Fibroblast of lung (primary cell): ENCODE data around the gene DKC1. TPM values are rescaled to one million over a fixed set of nuclear protein-coding genes. Genes with fewer than 3 reads are reported as not detected.
"Not testable (repeated sequence)": the region's sequence is repeated elsewhere in the genome, so short reads cannot be mapped to it uniquely, and the experiment has no call there.

Experiments
- DNase-seq, 2 donors: peaks; one replicate each; pipeline versions ENCODE4 v3.0.0 to v3.0.0-alpha.2; 2010; ENCODE audit warnings: low read depth in 2 of 2
- H2AFZ ChIP-seq: 2 replicates; pipeline ENCODE4 v1.5.1; 2012; ENCODE audit warnings: low read length, control low read depth, inconsistent platforms
- H3K27ac ChIP-seq: 2 replicates; pipeline ENCODE4 v1.5.1; 2011; ENCODE audit warnings: low read length, control low read depth; ENCODE audit not compliant: insufficient read depth
- H3K27me3 ChIP-seq: 2 replicates; pipeline ENCODE4 v1.5.1; 2011; ENCODE audit warnings: mild to moderate bottlenecking, low read length; ENCODE audit not compliant: control insufficient read depth, insufficient read depth
- H3K36me3 ChIP-seq: 2 replicates; pipeline ENCODE4 v1.5.1; 2011; ENCODE audit warnings: low read length; ENCODE audit not compliant: control insufficient read depth, insufficient read depth
- H3K4me1 ChIP-seq: 2 replicates; pipeline ENCODE4 v1.5.1; 2011; ENCODE audit warnings: low read length; ENCODE audit not compliant: control insufficient read depth, insufficient read depth; ENCODE audit errors: extremely low read depth
- H3K4me2 ChIP-seq: 2 replicates; pipeline ENCODE4 v1.5.1; 2011; ENCODE audit warnings: low read length, control low read depth; ENCODE audit not compliant: insufficient read depth; ENCODE audit errors: extremely low read depth
- H3K4me3 ChIP-seq, 4 experiments: fragments of 200-600 bp in 1 of 4; sonication (generic) in 1 of 4; replicated peaks in 1 of 4; 2 replicates each; pipeline ENCODE4 v1.5.1; 2011 to 2016; ENCODE audit warnings: low read length in 4 of 4, low read depth in 3 of 4, mild to moderate bottlenecking in 3 of 4, control low read depth in 2 of 4, inconsistent platforms in 1 of 4, mixed read lengths in 1 of 4; ENCODE audit not compliant: insufficient read depth in 1 of 4; ENCODE audit errors: control extremely low read depth in 1 of 4
- H3K79me2 ChIP-seq: 2 replicates; pipeline ENCODE4 v1.5.1; 2012; ENCODE audit warnings: mild to moderate bottlenecking, low read length, inconsistent platforms; ENCODE audit not compliant: control insufficient read depth, insufficient read depth
- H3K9ac ChIP-seq: 2 replicates; pipeline ENCODE4 v1.5.1; 2011; ENCODE audit warnings: mild to moderate bottlenecking, low read length, control low read depth; ENCODE audit not compliant: insufficient read depth
- H3K9me3 ChIP-seq: 2 replicates; pipeline ENCODE4 v1.5.1; 2012; ENCODE audit warnings: low read depth, low read length; ENCODE audit not compliant: control insufficient read depth, insufficient read depth
- H4K20me1 ChIP-seq: 2 replicates; pipeline ENCODE4 v1.5.1; 2011; ENCODE audit warnings: low read length; ENCODE audit not compliant: control insufficient read depth, insufficient read depth; ENCODE audit errors: extremely low read depth
- CTCF ChIP-seq, 2 donors: IDR thresholded peaks in 1 of 2; conservative IDR thresholded peaks in 1 of 2; 1 replicate in 1 of 2; 2 replicates in 1 of 2; pipeline ENCODE4 v1.5.1; 2011 to 2012; ENCODE audit warnings: low read length in 2 of 2, control low read depth in 1 of 2, inconsistent platforms in 1 of 2, low read depth in 1 of 2, mild to moderate bottlenecking in 1 of 2
- EZH2 ChIP-seq: IDR thresholded peaks from 2 replicates; pipeline ENCODE4 v1.5.1; 2012; ENCODE audit warnings: low read length, control low read depth, mild to moderate bottlenecking; ENCODE audit errors: missing control alignments
- polyA plus RNA-seq, 2 donors: library from polyadenylated mRNA; depleted of rRNA in 1 of 2; stranded (reverse) in 1 of 2; unstranded in 1 of 2; fragments of >200 nt; gene quantifications; 2 replicates each; pipeline ENCODE4 v1.2.1, GENCODE V29; 2011 to 2012; ENCODE audit warnings: missing spikeins in 1 of 2
- total RNA-seq: library from RNA; depleted of rRNA; stranded (reverse); fragments of >200 nt; gene quantifications from 2 replicates; pipeline ENCODE4 v1.2.1, GENCODE V29; 2014

Gene DKC1
- total and polyA plus RNA-seq, 2 donors (not counting 1 experiment from before 2014, with no cell fraction given): 30.2 to 42.4 TPM

GRCh38 chrX:154812341-154813101 lies 49.9 kb downstream of the DKC1 start:
- H3K4me3 ChIP-seq: no peak overlapping the region

GRCh38 chrX:154813801-154814200 lies 51.1 kb downstream of the DKC1 start:
- no peak overlapping the region for H2AFZ ChIP-seq
- no peak overlapping the region for H3K4me3 ChIP-seq
- H3K36me3 ChIP-seq: no peaks in the 10 kb centered on the region
- H3K27ac ChIP-seq: no peak overlapping the region
- H3K79me2 ChIP-seq: no peaks in the 10 kb centered on the region
- no peak overlapping the region for H3K9ac ChIP-seq
- H3K4me2 ChIP-seq: no peak overlapping the region
- no peak for TF ChIP-seq CTCF (conservative IDR thresholded peaks at IDR 0.05 in 1 of 2, IDR thresholded peaks at IDR 0.05 in 1 of 2; ENCODE audit: low read depth in 1 of 2, low read length in 2 of 2)
- no peak for TF ChIP-seq EZH2
- H3K27me3 ChIP-seq: no peaks in the 10 kb centered on the region
- H3K4me1 ChIP-seq: no peaks in the 10 kb centered on the region
- H4K20me1 ChIP-seq: no peaks in the 10 kb centered on the region
- H3K9me3 ChIP-seq: no peaks in the 10 kb centered on the region
- no peak for DNase-seq

More at GRCh38 chrX:154812341-154813101, 49.9 kb downstream of the DKC1 start:
- H3K27me3 ChIP-seq: no peaks in the 10 kb centered on the region
- no peak overlapping the region for H3K9ac ChIP-seq
- DNase-seq: no peak
- no peak overlapping the region for H3K27ac ChIP-seq
- H3K9me3 ChIP-seq: no peaks in the 10 kb centered on the region
- no peaks in the 10 kb centered on the region for H3K36me3 ChIP-seq
- H4K20me1 ChIP-seq: no peaks in the 10 kb centered on the region
- no peak for TF ChIP-seq CTCF (conservative IDR thresholded peaks at IDR 0.05 in 1 of 2, IDR thresholded peaks at IDR 0.05 in 1 of 2; ENCODE audit: low read depth in 1 of 2, low read length in 2 of 2)
- no peak for TF ChIP-seq EZH2
- H3K4me1 ChIP-seq: no peaks in the 10 kb centered on the region
- no peak overlapping the region for H2AFZ ChIP-seq
- no peaks in the 10 kb centered on the region for H3K79me2 ChIP-seq
- H3K4me2 ChIP-seq: no peak overlapping the region

- Histone ChIP-seq H3K36me3 (no peaks in the 10 kb centered on the region), H4K20me1 (no peaks in the 10 kb centered on the region), H3K4me2 (no peak overlapping the region), H3K27me3 (no peaks in the 10 kb centered on the region), H3K4me3 (no peak overlapping the region), H3K79me2 (no peaks in the 10 kb centered on the region), H2AFZ (no peak overlapping the region), H3K4me1 (no peaks in the 10 kb centered on the region), H3K9me3 (no peaks in the 10 kb centered on the region), H3K9ac (no peak overlapping the region), H3K27ac (no peak overlapping the region)
- TF ChIP-seq EZH2 (no peak), CTCF (conservative IDR thresholded peaks at IDR 0.05 in 1 of 2, IDR thresholded peaks at IDR 0.05 in 1 of 2; ENCODE audit: low read depth in 1 of 2, low read length in 2 of 2) (no peak)
- DNase-seq: peak; percentile 78 to 84
Measured at GRCh38 chrX:154815274-154815818, 52.7 kb downstream of the DKC1 start.

GRCh38 chrX:154816326-154816898 lies 53.7 kb downstream of the DKC1 start:
- H3K9me3 ChIP-seq, H3K79me2 ChIP-seq, DNase-seq, H3K4me2 ChIP-seq, H3K4me1 ChIP-seq, H4K20me1 ChIP-seq, H3K4me3 ChIP-seq, H3K9ac ChIP-seq, H3K27ac ChIP-seq, H3K36me3 ChIP-seq, H3K27me3 ChIP-seq, H2AFZ ChIP-seq: not testable (repeated sequence)
